Endothelial cell of umbilical vein (primary cell): ENCODE results near the gene SEZ6L2. TPM values are rescaled to one million over a fixed set of nuclear protein-coding genes. Genes with fewer than 3 reads are reported as not detected.

Source experiments
- BruUV-seq: library from RNA; stranded (reverse); fragments of 400-500 nt; replicated peaks from 2 replicates; lab custom pipeline; 2021; lab: Mats Ljungman, UMichigan
- CTCF ChIA-PET: fragments of 300-600, 350-600 bp; sonication (Branson Sonifier 250); formaldehyde crosslinking; loops from one replicate; lab custom pipeline; 2021; ENCODE audit warnings: antibody characterized with exemption, inconsistent platforms; lab: Charles Lee
- POLR2A ChIA-PET: fragments of 300-600, 350-600 bp; sonication (Branson Sonifier 250); formaldehyde crosslinking; loops from one replicate; lab custom pipeline; 2021; ENCODE audit warnings: antibody characterized with exemption, inconsistent platforms; lab: Charles Lee
- DNase-seq: peaks from one replicate; pipeline ENCODE4 v3.0.0-alpha.2; 2011; ENCODE audit warnings: low read depth, low spot score
- FAIRE-seq: peaks from 2 replicates; lab custom pipeline; 2011; peaks lifted over from hg19 to GRCh38; lab: Jason Lieb, UNC
- H2AFZ ChIP-seq: 2 replicates; pipeline ENCODE4 v1.6.0; 2012; ENCODE audit warnings: low read depth, low read length, control low read depth, inconsistent platforms
- H3K27ac ChIP-seq: 2 replicates; pipeline ENCODE4 v1.5.1; 2011; ENCODE audit warnings: low read depth, mild to moderate bottlenecking, control low read depth, low read length, moderate library complexity; ENCODE audit not compliant: insufficient read depth
- H3K27me3 ChIP-seq, 2 experiments: 2 replicates each; pipeline versions ENCODE4 v1.6.0 to v1.6.1; 2011; ENCODE audit warnings: low read length in 2 of 2, mixed read lengths in 1 of 2; ENCODE audit not compliant: control insufficient read depth in 2 of 2, insufficient read depth in 2 of 2
- H3K36me3 ChIP-seq, 2 experiments: 2 replicates in 1 of 2; 3 replicates in 1 of 2; pipeline ENCODE4 v1.5.1; 2011; ENCODE audit warnings: low read length in 2 of 2, mild to moderate bottlenecking in 1 of 2, moderate library complexity in 1 of 2; ENCODE audit not compliant: control insufficient read depth in 2 of 2, insufficient read depth in 2 of 2; ENCODE audit errors: extremely low read depth in 1 of 2
- H3K4me1 ChIP-seq: 3 replicates; pipeline ENCODE4 v1.5.1; 2011; ENCODE audit warnings: mild to moderate bottlenecking, low read length; ENCODE audit not compliant: control insufficient read depth, insufficient read depth; ENCODE audit errors: extremely low read depth
- H3K4me2 ChIP-seq: 2 replicates; pipeline ENCODE4 v1.6.1; 2011; ENCODE audit warnings: low read length, control low read depth, mixed read lengths; ENCODE audit not compliant: insufficient read depth
- H3K4me3 ChIP-seq, 3 experiments: fragments of 200-600 bp in 1 of 3; sonication (generic), shearing (Covaris generic) in 1 of 3; replicated peaks in 1 of 3; 2 replicates each; pipeline ENCODE4 v1.5.1; 2011 to 2016; ENCODE audit warnings: control low read depth in 3 of 3, low read length in 3 of 3, mild to moderate bottlenecking in 2 of 3, inconsistent platforms in 1 of 3, low read depth in 1 of 3, moderate library complexity in 1 of 3; ENCODE audit not compliant: insufficient read depth in 1 of 3
- H3K79me2 ChIP-seq: 2 replicates; pipeline ENCODE4 v1.6.0; 2012; ENCODE audit warnings: low read length, inconsistent platforms; ENCODE audit not compliant: control insufficient read depth, insufficient read depth
- H3K9ac ChIP-seq: replicated peaks from 2 replicates; pipeline ENCODE3; 2011; ENCODE audit warnings: low read length, control low read depth; ENCODE audit not compliant: insufficient read depth; ENCODE audit errors: extremely low read depth
- H3K9me1 ChIP-seq: replicated peaks from 3 replicates; pipeline ENCODE4 v1.6.0; 2011; ENCODE audit warnings: mild to moderate bottlenecking, low read length; ENCODE audit not compliant: control insufficient read depth, insufficient read depth; ENCODE audit errors: extremely low read depth
- H3K9me3 ChIP-seq: replicated peaks from 2 replicates; pipeline ENCODE4 v1.5.1; 2012; ENCODE audit warnings: low read length, inconsistent platforms; ENCODE audit not compliant: control insufficient read depth, insufficient read depth
- H4K20me1 ChIP-seq: replicated peaks from 2 replicates; pipeline ENCODE3; 2011; ENCODE audit warnings: mild to moderate bottlenecking, low read length; ENCODE audit not compliant: control insufficient read depth, insufficient read depth; ENCODE audit errors: extremely low read depth
- CTCF ChIP-seq, 2 donors: IDR thresholded peaks; 1 replicate in 1 of 2; 2 replicates in 1 of 2; pipeline ENCODE4 v1.5.1; 2011; ENCODE audit warnings: low read length in 2 of 2, mild to moderate bottlenecking in 2 of 2, moderate library complexity in 2 of 2, control low read depth in 1 of 2, inconsistent platforms in 1 of 2, low read depth in 1 of 2; ENCODE audit not compliant: insufficient read depth in 1 of 2; ENCODE audit errors: extremely low read depth in 1 of 2
- EZH2 ChIP-seq: IDR thresholded peaks from 2 replicates; pipeline ENCODE4 v1.6.1; 2012; ENCODE audit warnings: borderline replicate concordance, low read depth, mild to moderate bottlenecking, moderate library complexity, low read length, inconsistent platforms; ENCODE audit not compliant: severe bottlenecking
- FOS ChIP-seq: IDR thresholded peaks from 2 replicates; pipeline ENCODE4 v1.6.1; 2011; ENCODE audit warnings: mild to moderate bottlenecking, low read length, moderate library complexity, borderline replicate concordance; ENCODE audit not compliant: insufficient read depth
- GATA2 ChIP-seq: IDR thresholded peaks from 2 replicates; pipeline ENCODE4 v1.7.0; 2011; ENCODE audit warnings: low read depth, mild to moderate bottlenecking, moderate library complexity, mixed read lengths, low read length; ENCODE audit not compliant: insufficient read length, insufficient read depth
- JUN ChIP-seq: IDR thresholded peaks from 2 replicates; pipeline ENCODE4 v1.6.1; 2011; ENCODE audit warnings: borderline replicate concordance, low read depth; ENCODE audit not compliant: insufficient read length, insufficient read depth
- MAX ChIP-seq: IDR thresholded peaks from 2 replicates; pipeline ENCODE4 v1.6.1; 2011; ENCODE audit not compliant: insufficient read depth, insufficient read length
- MYC ChIP-seq: IDR thresholded peaks from one replicate; pipeline ENCODE4 v1.6.1; 2011; ENCODE audit warnings: mild to moderate bottlenecking, low read depth, low read length
- POLR2A ChIP-seq: IDR thresholded peaks from 2 replicates; pipeline ENCODE4 v1.6.1; 2012; ENCODE audit warnings: low read depth, mild to moderate bottlenecking, control low read depth, low read length
- POLR2AphosphoS5 ChIP-seq: IDR thresholded peaks from 2 replicates; pipeline ENCODE4 v1.6.1; 2012; ENCODE audit warnings: low read depth, mild to moderate bottlenecking, control low read depth, low read length, moderate library complexity; ENCODE audit not compliant: insufficient read depth
- dilution Hi-C: fragments of 300-500 bp; cut with MboI; formaldehyde crosslinking; loops from one replicate; pipeline ENCODE4 v1.15.0; 2019; ENCODE audit warnings: low sequenced_read_pairs; ENCODE audit not compliant: extremely low pct_ligation_motif_present
- intact Hi-C: fragments of 100-400 bp; cut with micrococcal nuclease; formaldehyde crosslinking; loops from one replicate; pipeline ENCODE4 v1.10.0; 2022
- polyA plus RNA-seq, 4 experiments: library from polyadenylated mRNA; depleted of rRNA in 3 of 4; stranded (reverse) in 3 of 4; unstranded in 1 of 4; fragments of >200 nt; gene quantifications; 2 replicates each; pipeline versions ENCODE4 v1.2.1 to v1.2.3, GENCODE V29; 2011 to 2012; ENCODE audit warnings: missing spikeins in 1 of 4
- total RNA-seq: library from RNA; stranded (reverse); gene quantifications from 2 replicates; pipeline ENCODE4 v1.2.3, GENCODE V29; 2021

The SEZ6L2 gene
- total and polyA plus RNA-seq, 2 donors (not counting 3 experiments of a cell fraction or from before 2014, with no cell fraction given) = 2.4 to 4.5 TPM

GRCh38 chr16:29831490-29831889, 67.9 kb downstream of the SEZ6L2 start:
- Histone ChIP-seq H3K9me1 (no peaks in the 10 kb centered on the region), H3K4me3 (no peak overlapping the region), H3K9me3 (no peaks in the 10 kb centered on the region), H3K4me2 (no peak overlapping the region), H3K36me3 (peaks cover 0 to 14% of the 10 kb centered on the region in 2 experiments), H3K79me2 (peaks cover 2% of the 10 kb centered on the region), H3K27ac (no peak overlapping the region), H3K27me3 (no peaks in the 10 kb centered on the region), H4K20me1 (no peaks in the 10 kb centered on the region), H2AFZ (no peak overlapping the region), H3K4me1 (no peaks in the 10 kb centered on the region), H3K9ac (no peak overlapping the region)
- DNase-seq = no peak
- POLR2A ChIA-PET = no interaction called here
- no TSS peak for BruUV-seq
- intact Hi-C loops = no loop called here
- no peak for TF ChIP-seq FOS
- TF ChIP-seq POLR2A = no peak
- TF ChIP-seq EZH2 = no peak
- no peak for TF ChIP-seq MAX
- no peak for TF ChIP-seq GATA2
- no peak for TF ChIP-seq JUN
- TF ChIP-seq CTCF (IDR thresholded peaks at IDR 0.05; ENCODE audit: extremely low read depth in 1 of 2, insufficient read depth in 1 of 2, low read depth in 1 of 2, low read length in 2 of 2) = no peak
- TF ChIP-seq POLR2AphosphoS5 = no peak
- no peak for TF ChIP-seq MYC
- CTCF ChIA-PET = no interaction called here
- FAIRE-seq = no peak
- dilution Hi-C loops = no loop called here
